Erythroblast (primary cell): ENCODE measurements around the gene FGD6.

Experiments
- GATA1 ChIP-seq: IDR thresholded peaks from 2 replicates; pipeline ENCODE4 v1.6.1; 2011; ENCODE audit warnings: low read depth, mild to moderate bottlenecking, control low read depth, low read length, moderate library complexity
- POLR2A ChIP-seq: IDR thresholded peaks from 2 replicates; pipeline ENCODE4 v1.6.1; 2011; ENCODE audit warnings: mild to moderate bottlenecking, low read length

- TF ChIP-seq POLR2A, result no peak
- TF ChIP-seq GATA1, result no peak
These were observed 17.0 kb downstream of the FGD6 start for GRCh38 chr12:95200128-95200894.
